Anterior cingulate cortex (tissue), 58 donors: ENCODE results near the gene ONECUT2.

Source experiments
- DNase-seq, 58 donors: peaks; one replicate each; lab custom pipeline; 2025; lab: John Stamatoyannopoulos, UW

The ONECUT2 gene

GRCh38 chr18:57443247-57443646 is 8.1 kb downstream of the ONECUT2 start:
- DNase-seq: no peak

GRCh38 chr18:57443702-57444101 is 8.5 kb downstream of the ONECUT2 start:
- DNase-seq: no peak

DNA sequence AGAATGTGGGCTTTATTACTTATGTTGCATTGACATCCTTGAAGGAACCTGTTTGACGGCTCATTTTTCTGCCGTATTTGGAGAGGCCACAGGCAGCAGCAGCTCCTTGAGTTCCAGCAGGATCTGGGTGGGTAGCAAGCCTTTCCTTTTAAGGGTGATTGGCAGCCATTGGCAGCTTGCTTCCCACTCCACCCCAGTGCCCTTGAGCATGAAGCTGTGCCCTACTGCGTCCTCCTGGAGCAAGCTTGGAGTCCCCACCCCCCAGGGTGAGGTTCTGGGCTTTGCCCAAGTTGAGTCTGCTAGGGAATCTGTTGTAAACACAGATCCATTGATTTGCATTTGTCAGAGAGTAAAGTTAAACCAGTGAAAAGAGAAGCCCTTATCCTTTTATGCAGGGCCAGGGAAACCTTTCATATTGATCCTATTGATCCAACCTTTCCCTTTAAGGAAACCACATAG is 9.2 kb downstream of the ONECUT2 start:
- DNase-seq: no peak

- no peak for DNase-seq
Observed at GRCh38 chr18:57445488-57446319, 10.5 kb downstream of the ONECUT2 start.

DNA sequence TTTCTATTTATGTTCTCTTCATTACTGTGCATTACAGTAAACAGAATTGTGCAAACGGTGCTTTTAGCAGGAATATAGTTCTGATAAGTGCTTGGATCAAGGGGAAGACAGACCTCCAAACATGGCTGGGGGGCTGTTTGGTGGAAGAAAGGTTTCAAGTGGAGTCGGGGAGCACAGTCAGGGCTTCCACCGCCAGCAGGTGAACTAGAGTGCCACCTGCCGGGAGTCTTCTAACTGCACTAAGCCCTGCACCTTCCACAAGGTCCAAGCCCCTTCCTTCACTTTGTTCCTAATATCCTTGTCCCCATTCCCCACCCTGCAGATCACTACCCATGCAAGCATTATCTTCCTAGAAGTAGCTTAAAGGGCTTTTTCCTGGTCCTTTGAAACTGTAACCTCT is 11.1 kb downstream of the ONECUT2 start:
- DNase-seq: peak in 2 of 58 donors; percentile 4 to 39

- peak in 9 of 58 donors; percentile 10 to 52 (median 22) for DNase-seq
Observed at GRCh38 chr18:57447154-57447621, 12.0 kb downstream of the ONECUT2 start.

DNA sequence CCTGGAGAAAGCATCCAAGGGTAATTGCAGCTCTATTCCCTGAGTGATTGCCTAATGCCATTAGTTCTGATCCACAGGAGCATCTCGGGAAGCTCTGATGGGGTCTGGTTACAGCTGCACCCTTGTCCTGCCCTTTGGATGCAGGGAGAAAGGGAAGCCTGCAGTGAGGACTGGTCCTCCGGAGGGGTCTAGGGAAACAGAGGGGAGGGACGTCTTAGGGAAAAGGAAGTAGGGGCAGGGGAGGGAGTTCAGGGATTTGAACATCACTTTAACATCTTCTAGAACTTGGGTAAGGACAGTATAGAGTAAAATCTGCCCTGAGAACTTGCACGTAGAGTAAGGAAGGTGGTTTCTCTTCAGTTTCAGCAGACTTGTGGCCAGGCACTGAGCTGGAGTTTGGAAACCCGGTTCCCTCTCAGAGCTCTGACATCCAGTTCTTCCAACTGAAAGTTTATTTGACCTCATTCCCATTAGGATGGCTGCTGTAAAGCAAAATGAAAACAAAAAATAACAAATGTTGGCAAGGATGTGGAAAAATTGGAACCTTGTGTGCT is 20.5 kb downstream of the ONECUT2 start:
- no peak for DNase-seq

- no peak for DNase-seq
Observed at GRCh38 chr18:57461652-57462269, 26.6 kb downstream of the ONECUT2 start.

- DNase-seq: no peak
Observed at GRCh38 chr18:57466307-57466706, 31.1 kb downstream of the ONECUT2 start.

DNA sequence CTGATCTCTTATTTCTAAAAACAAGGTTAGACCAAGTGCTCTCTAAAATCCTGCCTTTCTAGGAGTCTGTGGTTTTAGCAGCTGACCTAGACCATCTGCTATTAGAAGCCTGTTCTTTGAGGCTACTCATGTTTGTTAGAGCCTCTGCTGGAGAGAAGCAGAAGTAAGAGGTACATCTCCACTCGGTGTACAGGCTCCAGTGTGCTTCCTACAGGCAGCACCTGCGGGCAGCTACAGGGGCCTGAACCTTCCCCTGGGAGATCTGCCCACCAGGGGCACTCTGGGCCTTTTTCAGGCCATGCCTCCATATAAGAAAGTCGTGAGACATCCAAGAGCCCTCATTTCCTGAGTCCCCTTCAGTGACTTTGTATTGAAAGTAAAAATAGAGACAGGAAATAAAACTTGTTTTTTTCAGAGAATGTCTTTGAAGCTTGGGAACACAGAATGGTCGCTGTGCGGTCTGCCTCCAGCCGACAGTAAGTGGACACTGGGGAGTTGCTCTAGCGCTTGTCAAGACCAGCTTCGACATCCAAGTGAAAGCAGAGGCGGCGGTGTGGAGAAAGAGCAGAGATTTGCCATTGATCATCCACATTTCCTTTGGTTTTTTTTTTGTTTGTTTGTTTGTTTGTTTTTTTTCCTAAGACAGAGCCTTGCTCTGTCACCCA is 31.7 kb downstream of the ONECUT2 start:
- no peak for DNase-seq

- no peak for DNase-seq
Observed at GRCh38 chr18:57469884-57470283, 34.7 kb downstream of the ONECUT2 start.

DNA sequence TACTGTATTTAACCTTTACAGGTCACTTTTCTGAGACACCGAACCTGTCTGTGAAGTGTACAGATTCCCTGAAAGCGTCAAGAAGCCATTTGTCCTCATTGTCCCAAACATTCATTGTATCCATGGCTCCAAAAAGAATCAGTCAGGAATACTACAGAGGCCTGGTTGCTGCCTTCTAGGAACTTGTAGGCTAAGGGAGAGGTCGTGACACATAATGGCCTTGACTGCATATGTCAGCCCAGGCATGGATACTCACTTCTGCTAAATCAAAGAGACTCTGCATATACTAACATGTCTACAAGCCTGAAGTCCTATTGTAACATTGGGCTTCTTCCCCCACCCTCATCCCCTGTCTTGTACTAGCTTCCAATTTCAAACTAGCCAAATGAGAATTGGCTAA is 40.2 kb downstream of the ONECUT2 start:
- no peak for DNase-seq

GRCh38 chr18:57475903-57476302 is 40.7 kb downstream of the ONECUT2 start:
- DNase-seq: no peak

DNA sequence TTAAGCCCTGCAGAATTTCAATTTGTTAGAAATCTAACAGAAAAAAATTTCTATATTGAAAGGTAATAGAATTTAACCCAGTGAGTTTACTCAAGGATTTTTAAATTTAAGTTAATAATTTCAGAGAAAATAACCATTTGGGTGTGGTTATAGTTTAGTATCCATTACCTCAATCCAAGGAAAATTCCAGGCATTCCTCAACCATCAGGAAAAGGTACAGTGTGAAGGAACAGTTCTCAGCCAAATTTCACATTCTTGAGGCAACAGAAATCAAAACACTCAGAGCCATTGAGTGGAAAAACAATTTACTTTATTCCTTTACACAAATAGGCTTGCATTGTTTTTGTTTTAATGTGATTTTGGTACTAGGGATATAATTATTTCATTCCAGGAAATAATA is 45.6 kb downstream of the ONECUT2 start:
- DNase-seq: no peak

DNA sequence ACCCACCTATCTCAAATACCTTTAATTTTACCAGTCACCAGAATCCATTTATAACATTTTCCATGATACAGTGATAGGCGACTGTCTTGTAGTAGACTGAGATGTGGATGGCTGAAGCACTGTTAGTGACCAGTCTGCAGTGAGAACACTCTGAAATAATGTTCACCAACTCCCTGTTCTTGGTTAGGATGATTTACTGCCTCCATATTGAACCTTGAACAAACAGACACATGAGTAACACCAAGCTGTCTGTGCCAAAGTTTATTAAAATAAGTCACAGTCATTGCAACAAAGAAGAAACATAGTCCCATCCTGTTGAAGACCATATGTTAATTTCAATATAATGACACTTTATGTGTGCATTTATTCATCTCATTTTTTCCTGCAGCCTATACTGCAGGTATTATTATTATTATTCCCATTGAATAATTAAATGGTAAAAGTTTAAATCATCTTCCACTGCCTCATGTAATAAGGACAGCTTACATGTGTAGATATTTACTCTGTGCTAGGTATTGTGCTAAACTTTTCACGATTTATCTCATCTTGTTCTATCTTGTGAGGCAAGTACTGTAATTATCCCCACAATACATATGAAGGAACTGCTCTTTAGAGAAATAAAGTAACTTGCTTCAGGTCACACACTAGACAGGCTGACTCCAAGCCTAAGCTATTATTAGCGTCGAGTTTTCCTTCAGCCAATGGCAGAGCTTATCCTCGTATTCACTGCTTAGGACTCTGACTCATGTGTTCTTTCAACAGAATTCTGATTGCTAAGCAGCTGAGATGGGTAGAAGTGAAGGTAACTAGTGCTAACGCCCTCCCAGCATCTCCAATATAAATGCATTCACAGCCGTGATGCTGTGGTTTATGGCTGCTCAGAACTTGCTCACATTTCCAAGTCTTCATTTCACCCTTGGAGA is 62.5 kb downstream of the ONECUT2 start:
- peak in 1 of 58 donors; percentile 4 for DNase-seq

DNA sequence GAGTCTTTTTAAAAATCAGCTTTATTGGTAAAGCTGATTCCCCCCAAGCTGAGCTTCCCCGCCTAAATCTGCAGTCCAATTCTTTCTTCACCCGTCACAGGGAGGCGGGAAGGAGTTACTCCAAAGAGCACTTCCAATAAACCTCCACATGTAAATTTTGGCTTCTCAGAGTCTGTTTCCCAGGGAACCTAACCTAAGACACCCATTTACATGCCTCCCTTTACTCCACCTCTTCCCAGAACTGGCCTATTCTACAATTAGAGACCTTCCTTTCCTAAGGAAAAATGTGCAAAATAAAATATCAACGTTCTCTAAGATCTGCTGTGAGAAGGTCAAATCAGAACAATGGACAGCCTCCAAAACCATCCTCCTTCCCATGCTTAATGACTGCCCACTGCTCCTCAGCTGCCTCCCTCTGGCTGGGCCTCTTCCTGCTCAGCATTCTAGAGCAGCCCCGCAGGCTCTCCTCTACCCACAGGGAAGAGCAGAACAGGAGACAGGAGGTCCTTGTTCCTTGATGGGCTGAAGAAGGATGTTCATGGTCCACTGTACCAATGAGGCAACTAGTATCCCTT is 63.6 kb downstream of the ONECUT2 start:
- DNase-seq: no peak

GRCh38 chr18:57502624-57503023 is 67.5 kb downstream of the ONECUT2 start:
- DNase-seq: no peak

- no peak for DNase-seq
Observed at GRCh38 chr18:57505231-57505630, 70.1 kb downstream of the ONECUT2 start.

DNA sequence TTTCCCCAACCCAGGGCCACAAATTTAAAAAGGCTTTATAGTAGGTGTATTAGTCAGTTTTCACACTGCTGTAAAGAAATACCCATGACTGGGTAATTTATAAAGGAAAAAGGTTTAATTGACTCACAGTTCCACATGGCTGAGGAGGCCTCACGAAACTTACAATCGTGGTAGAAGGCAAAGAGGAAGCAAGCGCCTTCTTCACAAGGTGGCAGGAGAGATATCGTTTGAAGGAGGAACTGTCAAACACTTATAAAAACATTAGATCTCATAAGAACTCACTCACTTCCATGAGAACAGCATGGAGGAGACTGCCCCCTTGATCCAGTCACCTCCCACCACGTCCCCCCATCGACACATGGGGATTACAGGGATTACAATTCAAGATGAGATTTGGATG is 80.9 kb downstream of the ONECUT2 start:
- no peak for DNase-seq

GRCh38 chr18:57518533-57518932 is 83.4 kb downstream of the ONECUT2 start:
- no peak for DNase-seq
